SJSA1 (cell line): Measurements from ENCODE around the gene ADCYAP1R1. TPM values are rescaled to one million over a fixed set of nuclear protein-coding genes. Genes with fewer than 3 reads are reported as not detected.

ENCODE experiments used
- DNase-seq, 2 experiments: peaks; one replicate each; pipeline ENCODE4 v3.0.0-alpha.2; 2015 to 2020; ENCODE audit warnings: low spot score in 2 of 2, low read depth in 1 of 2
- H3K27ac ChIP-seq: fragments of 250-450 bp; sonication (Bioruptor Pico); 2 replicates; pipeline ENCODE4 v1.5.1; 2020; ENCODE audit warnings: mild to moderate bottlenecking, moderate library complexity
- H3K27me3 ChIP-seq: fragments of 250-450 bp; sonication (Bioruptor Pico); replicated peaks from 2 replicates; pipeline ENCODE4 v1.5.1; 2020; ENCODE audit warnings: mild to moderate bottlenecking, moderate library complexity
- H3K36me3 ChIP-seq: fragments of 250-450 bp; sonication (Bioruptor Pico); 2 replicates; pipeline ENCODE4 v1.5.1; 2020; ENCODE audit warnings: mild to moderate bottlenecking
- H3K4me1 ChIP-seq: fragments of 250-450 bp; sonication (Bioruptor Pico); replicated peaks from 2 replicates; pipeline ENCODE4 v1.6.1; 2021; ENCODE audit warnings: mild to moderate bottlenecking
- H3K4me3 ChIP-seq: fragments of 250-450 bp; sonication (Bioruptor Pico); 2 replicates; pipeline ENCODE4 v1.5.1; 2020; ENCODE audit warnings: mild to moderate bottlenecking
- H3K9me3 ChIP-seq: fragments of 250-450 bp; sonication (Bioruptor Pico); replicated peaks from 2 replicates; pipeline ENCODE4 v1.5.1; 2020; ENCODE audit warnings: mild to moderate bottlenecking
- total RNA-seq: library from RNA; depleted of rRNA; stranded (reverse); fragments of >200 nt; shearing (Covaris generic); gene quantifications from 2 replicates; pipeline ENCODE4 v1.2.3, GENCODE V29; 2014

The ADCYAP1R1 gene
- total RNA-seq, 1 experiment from 2014 or later: not detected

- DNase-seq: no peak
- no peaks in the 10 kb centered on the region for H3K4me1 ChIP-seq
Measured at GRCh38 chr7:31023877-31024276, 28.2 kb upstream of the ADCYAP1R1 start.

GRCh38 chr7:31027161-31027965 is 24.7 kb upstream of the ADCYAP1R1 start:
- no peak for DNase-seq

More at GRCh38 chr7:31023877-31024276, 28.2 kb upstream of the ADCYAP1R1 start:
- H3K4me3 ChIP-seq: no peak overlapping the region
- no peaks in the 10 kb centered on the region for H3K9me3 ChIP-seq
- H3K36me3 ChIP-seq: no peaks in the 10 kb centered on the region
- no peak overlapping the region for H3K27ac ChIP-seq
- no peaks in the 10 kb centered on the region for H3K27me3 ChIP-seq

GRCh38 chr7:31028006-31028405 is 24.1 kb upstream of the ADCYAP1R1 start:
- Histone ChIP-seq H3K9me3 (no peaks in the 10 kb centered on the region), H3K27ac (no peak overlapping the region), H3K4me1 (no peaks in the 10 kb centered on the region), H3K4me3 (no peak overlapping the region), H3K27me3 (no peaks in the 10 kb centered on the region), H3K36me3 (no peaks in the 10 kb centered on the region)
- no peak for DNase-seq

More at GRCh38 chr7:31027161-31027965, 24.7 kb upstream of the ADCYAP1R1 start:
- no peak overlapping the region for H3K4me3 ChIP-seq
- no peaks in the 10 kb centered on the region for H3K27me3 ChIP-seq
- H3K36me3 ChIP-seq: no peaks in the 10 kb centered on the region
- H3K9me3 ChIP-seq: no peaks in the 10 kb centered on the region
- no peak overlapping the region for H3K27ac ChIP-seq
- H3K4me1 ChIP-seq: no peaks in the 10 kb centered on the region

- Histone ChIP-seq H3K4me1 (no peaks in the 10 kb centered on the region), H3K9me3 (no peaks in the 10 kb centered on the region), H3K4me3 (no peak overlapping the region), H3K36me3 (no peaks in the 10 kb centered on the region), H3K27ac (no peak overlapping the region), H3K27me3 (no peaks in the 10 kb centered on the region)
- no peak for DNase-seq
Measured at GRCh38 chr7:31028417-31028992, 23.6 kb upstream of the ADCYAP1R1 start.

GRCh38 chr7:31029251-31030042 is 22.7 kb upstream of the ADCYAP1R1 start:
- DNase-seq: no peak
- Histone ChIP-seq H3K27ac (no peak overlapping the region), H3K36me3 (no peaks in the 10 kb centered on the region), H3K4me1 (no peaks in the 10 kb centered on the region), H3K27me3 (no peaks in the 10 kb centered on the region), H3K4me3 (no peak overlapping the region), H3K9me3 (no peaks in the 10 kb centered on the region)

GRCh38 chr7:31033674-31034300 is 18.3 kb upstream of the ADCYAP1R1 start:
- DNase-seq: no peak
- Histone ChIP-seq H3K27me3 (0 out of 2 replicates have a peak, but pooled peaks cover 5% of the 10 kb centered on the region), H3K27ac (no peak overlapping the region), H3K4me1 (no peaks in the 10 kb centered on the region), H3K9me3 (no peaks in the 10 kb centered on the region), H3K4me3 (no peak overlapping the region), H3K36me3 (no peaks in the 10 kb centered on the region)

- Histone ChIP-seq H3K36me3 (no peaks in the 10 kb centered on the region), H3K27me3 (peaks cover 10% of the 10 kb centered on the region; the same call in 1 of the 2 replicates), H3K9me3 (no peaks in the 10 kb centered on the region), H3K27ac (no peak overlapping the region), H3K4me3 (no peak overlapping the region), H3K4me1 (no peaks in the 10 kb centered on the region)
- DNase-seq: no peak
Measured at GRCh38 chr7:31036924-31037323, 15.2 kb upstream of the ADCYAP1R1 start.

- DNase-seq: no peak
- no peak overlapping the region for H3K4me3 ChIP-seq
- H3K36me3 ChIP-seq: no peaks in the 10 kb centered on the region
- H3K27me3 ChIP-seq: peaks cover 28% of the 10 kb centered on the region; the same call in 1 of the 2 replicates
- no peaks in the 10 kb centered on the region for H3K9me3 ChIP-seq
- H3K27ac ChIP-seq: no peak overlapping the region
- H3K4me1 ChIP-seq: no peaks in the 10 kb centered on the region
Measured at GRCh38 chr7:31043051-31043471, 9.0 kb upstream of the ADCYAP1R1 start.

GRCh38 chr7:31044529-31044928 is 7.6 kb upstream of the ADCYAP1R1 start:
- H3K27ac ChIP-seq: no peak overlapping the region
- no peaks in the 10 kb centered on the region for H3K9me3 ChIP-seq
- H3K4me1 ChIP-seq: no peaks in the 10 kb centered on the region
- DNase-seq: no peak
- no peak overlapping the region for H3K4me3 ChIP-seq
- H3K36me3 ChIP-seq: no peaks in the 10 kb centered on the region
- H3K27me3 ChIP-seq: peaks cover 28% of the 10 kb centered on the region; the same call in 1 of the 2 replicates

- H3K27ac ChIP-seq: no peak overlapping the region
- H3K9me3 ChIP-seq: no peaks in the 10 kb centered on the region
- no peaks in the 10 kb centered on the region for H3K4me1 ChIP-seq
- H3K27me3 ChIP-seq: peaks cover 35% of the 10 kb centered on the region
- no peaks in the 10 kb centered on the region for H3K36me3 ChIP-seq
- H3K4me3 ChIP-seq: no peak overlapping the region
- no peak for DNase-seq
Measured at GRCh38 chr7:31046723-31047122, 5.4 kb upstream of the ADCYAP1R1 start.

GRCh38 chr7:31047313-31048146 is 4.6 kb upstream of the ADCYAP1R1 start:
- Histone ChIP-seq H3K4me3 (no peak overlapping the region), H3K27me3 (peaks cover 35% of the 10 kb centered on the region), H3K36me3 (no peaks in the 10 kb centered on the region), H3K4me1 (no peaks in the 10 kb centered on the region), H3K9me3 (no peaks in the 10 kb centered on the region), H3K27ac (no peak overlapping the region)
- no peak for DNase-seq

GRCh38 chr7:31049005-31049765 is 2.9 kb upstream of the ADCYAP1R1 start:
- DNase-seq: no peak
- no peak overlapping the region for H3K4me3 ChIP-seq
- H3K27me3 ChIP-seq: peaks cover 39% of the 10 kb centered on the region
- no peak overlapping the region for H3K27ac ChIP-seq
- no peaks in the 10 kb centered on the region for H3K4me1 ChIP-seq
- no peaks in the 10 kb centered on the region for H3K36me3 ChIP-seq
- H3K9me3 ChIP-seq: no peaks in the 10 kb centered on the region
